OCI-LY7 (cell line): ENCODE data around the gene POLR2F. TPM values are rescaled to one million over a fixed set of nuclear protein-coding genes. Genes with fewer than 3 reads are reported as not detected.

ENCODE experiments used
- BruUV-seq: library from RNA; stranded (reverse); fragments of 400-500 nt; replicated peaks from 2 replicates; lab custom pipeline; 2021; lab: Mats Ljungman, UMichigan
- CTCF ChIA-PET: fragments of 300-600 bp; sonication (Branson Sonifier 250); formaldehyde crosslinking; loops from one replicate; lab custom pipeline; 2022; ENCODE audit warnings: antibody characterized with exemption; ENCODE audit not compliant: unreplicated experiment; lab: Charles Lee
- POLR2A ChIA-PET: fragments of 300-600 bp; sonication (Branson Sonifier 250); formaldehyde crosslinking; loops from one replicate; lab custom pipeline; 2022; ENCODE audit warnings: antibody characterized with exemption; lab: Charles Lee
- DNase-seq: peaks from one replicate; pipeline ENCODE4 v3.0.0-alpha.2; 2015; ENCODE audit warnings: low spot score
- H2AFZ ChIP-seq: fragments of 200-600 bp; sonication (generic), shearing (Covaris generic); 2 replicates; pipeline ENCODE4 v1.6.1; 2014; ENCODE audit warnings: mild to moderate bottlenecking, antibody characterized with exemption, low read length, moderate library complexity
- H3K27ac ChIP-seq: fragments of 200-600 bp; sonication (generic); 2 replicates; pipeline ENCODE4 v1.5.1; 2014; ENCODE audit warnings: mixed run types, low read depth, mild to moderate bottlenecking, moderate library complexity, low read length, inconsistent platforms; ENCODE audit not compliant: poor library complexity, severe bottlenecking
- H3K36me3 ChIP-seq: fragments of 200-600 bp; sonication (generic); 2 replicates; pipeline ENCODE4 v1.6.1; 2014; ENCODE audit warnings: mild to moderate bottlenecking, antibody characterized with exemption, low read length, moderate library complexity, mixed read lengths; ENCODE audit not compliant: insufficient read depth
- H3K4me1 ChIP-seq: fragments of 200-600 bp; sonication (generic); 2 replicates; pipeline ENCODE4 v1.5.1; 2014; ENCODE audit warnings: mild to moderate bottlenecking, low read length; ENCODE audit not compliant: insufficient read depth, poor library complexity, severe bottlenecking
- H3K4me2 ChIP-seq: fragments of 200-600 bp; sonication (generic); 2 replicates; pipeline ENCODE4 v1.6.1; 2014; ENCODE audit warnings: mild to moderate bottlenecking, low read length
- H3K4me3 ChIP-seq: fragments of 200-600 bp; sonication (generic); 2 replicates; pipeline ENCODE4 v1.5.1; 2014; ENCODE audit warnings: mild to moderate bottlenecking, low read depth, low read length; ENCODE audit not compliant: poor library complexity, severe bottlenecking
- H3K79me2 ChIP-seq: fragments of 200-600 bp; sonication (generic); 2 replicates; pipeline ENCODE4 v1.6.1; 2016; ENCODE audit warnings: low read depth, mild to moderate bottlenecking, low read length, moderate library complexity, mixed read lengths; ENCODE audit not compliant: insufficient read depth
- H3K9me2 ChIP-seq: fragments of 200-600 bp; sonication (generic); 2 replicates; pipeline ENCODE4 v1.6.1; 2016; ENCODE audit warnings: mild to moderate bottlenecking, low read length, mixed read lengths; ENCODE audit not compliant: insufficient read depth
- H3K9me3 ChIP-seq: fragments of 200-600 bp; sonication (generic); 2 replicates; pipeline ENCODE4 v1.6.1; 2014; ENCODE audit warnings: mild to moderate bottlenecking, mixed run types, low read length, mixed read lengths
- H4K20me1 ChIP-seq: fragments of 200-600 bp; sonication (generic); 2 replicates; pipeline ENCODE4 v1.6.1; 2014; ENCODE audit warnings: mild to moderate bottlenecking, antibody characterized with exemption, low read length, moderate library complexity, mixed read lengths; ENCODE audit not compliant: insufficient read depth
- EZH2phosphoT487 ChIP-seq: fragments of 200-600 bp; sonication (generic); IDR thresholded peaks from 2 replicates; pipeline ENCODE4 v1.6.1; 2018; ENCODE audit warnings: low read depth, borderline replicate concordance, mild to moderate bottlenecking, mixed run types, antibody characterized with exemption, low read length, moderate library complexity, mixed read lengths
- intact Hi-C: fragments of 100-400 bp; cut with micrococcal nuclease; formaldehyde crosslinking; loops from one replicate; pipeline ENCODE4 v1.10.0; 2022; ENCODE audit not compliant: unreplicated experiment
- total RNA-seq, 2 experiments: library from RNA; depleted of rRNA in 1 of 2; stranded (reverse); fragments of >200 nt in 1 of 2; shearing (Covaris generic) in 1 of 2; gene quantifications; 2 replicates each; pipeline ENCODE4 v1.2.3, GENCODE V29; 2014 to 2022
- TF ChIP-seq, protein P1 (sequence below): fragments of 200-600 bp; sonication (generic); conservative IDR thresholded peaks from 2 replicates; pipeline ENCODE4 v1.5.1; 2014; ENCODE audit warnings: mild to moderate bottlenecking, antibody characterized with exemption, low read length, moderate library complexity, mixed read lengths

Gene POLR2F
- total RNA-seq, 2 experiments from 2014 or later: 71.2 to 85.9 TPM

DNA sequence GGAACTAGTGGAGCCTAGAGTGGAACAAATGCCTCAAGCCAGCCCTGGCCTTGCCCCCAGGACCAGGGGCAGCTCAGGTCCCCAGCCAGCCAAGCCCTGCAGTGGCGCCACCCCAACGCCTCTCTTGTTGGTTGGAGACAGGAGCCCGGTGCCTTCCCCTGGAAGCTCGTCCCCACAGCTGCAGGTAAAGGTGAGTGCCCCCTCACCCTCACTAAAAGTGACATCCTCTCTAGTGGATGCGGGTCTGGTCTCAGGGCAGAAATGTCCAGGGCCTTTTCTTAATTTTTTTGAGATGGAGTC is 25.9 kb upstream of the POLR2F start:
- peaks cover 23% of the 10 kb centered on the region for H3K4me1 ChIP-seq
- H2AFZ ChIP-seq: no peak overlapping the region
- H3K4me3 ChIP-seq: no peak overlapping the region
- no peak overlapping the region for H3K27ac ChIP-seq
- TF ChIP-seq, protein P1, sequence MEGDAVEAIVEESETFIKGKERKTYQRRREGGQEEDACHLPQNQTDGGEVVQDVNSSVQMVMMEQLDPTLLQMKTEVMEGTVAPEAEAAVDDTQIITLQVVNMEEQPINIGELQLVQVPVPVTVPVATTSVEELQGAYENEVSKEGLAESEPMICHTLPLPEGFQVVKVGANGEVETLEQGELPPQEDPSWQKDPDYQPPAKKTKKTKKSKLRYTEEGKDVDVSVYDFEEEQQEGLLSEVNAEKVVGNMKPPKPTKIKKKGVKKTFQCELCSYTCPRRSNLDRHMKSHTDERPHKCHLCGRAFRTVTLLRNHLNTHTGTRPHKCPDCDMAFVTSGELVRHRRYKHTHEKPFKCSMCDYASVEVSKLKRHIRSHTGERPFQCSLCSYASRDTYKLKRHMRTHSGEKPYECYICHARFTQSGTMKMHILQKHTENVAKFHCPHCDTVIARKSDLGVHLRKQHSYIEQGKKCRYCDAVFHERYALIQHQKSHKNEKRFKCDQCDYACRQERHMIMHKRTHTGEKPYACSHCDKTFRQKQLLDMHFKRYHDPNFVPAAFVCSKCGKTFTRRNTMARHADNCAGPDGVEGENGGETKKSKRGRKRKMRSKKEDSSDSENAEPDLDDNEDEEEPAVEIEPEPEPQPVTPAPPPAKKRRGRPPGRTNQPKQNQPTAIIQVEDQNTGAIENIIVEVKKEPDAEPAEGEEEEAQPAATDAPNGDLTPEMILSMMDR: no peak
- no peak for TF ChIP-seq EZH2phosphoT487
- no peaks in the 10 kb centered on the region for H3K79me2 ChIP-seq
- no peaks in the 10 kb centered on the region for H4K20me1 ChIP-seq
- H3K9me2 ChIP-seq: no peaks in the 10 kb centered on the region
- ChIA-PET CTCF (no interaction called here), POLR2A (no interaction called here)
- no peaks in the 10 kb centered on the region for H3K9me3 ChIP-seq
- H3K4me2 ChIP-seq: no peak overlapping the region
- peaks cover 6% of the 10 kb centered on the region; the same call in 1 of the 2 replicates for H3K36me3 ChIP-seq
- intact Hi-C loops: no loop called here
- no peak for DNase-seq
- no TSS peak for BruUV-seq

DNA sequence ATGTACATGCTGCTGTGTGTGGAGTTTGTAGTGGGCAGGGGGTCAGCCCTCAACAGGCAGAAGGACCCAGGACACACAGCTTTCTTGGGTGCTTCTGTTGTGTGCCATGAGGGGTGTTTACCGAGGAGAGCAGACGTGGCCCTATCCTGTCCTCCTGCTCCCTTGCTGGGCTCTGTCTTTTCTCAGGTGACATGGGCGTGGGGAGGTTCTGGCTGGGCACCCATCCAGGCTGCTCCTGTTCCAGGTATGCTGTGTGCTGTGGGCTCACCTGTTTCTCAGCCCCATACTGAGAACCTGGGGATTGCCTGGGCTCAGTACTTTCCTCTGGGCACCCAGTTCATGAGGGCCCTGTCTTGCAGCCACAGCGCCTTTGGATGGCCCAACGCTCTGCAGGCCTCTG is 24.1 kb upstream of the POLR2F start:
- Histone ChIP-seq H3K36me3 (peaks cover 6% of the 10 kb centered on the region; the same call in 1 of the 2 replicates), H3K4me1 (peaks cover 32% of the 10 kb centered on the region), H3K27ac (no peak overlapping the region), H2AFZ (no peak overlapping the region), H3K4me3 (no peak overlapping the region), H3K79me2 (no peaks in the 10 kb centered on the region), H3K9me3 (no peaks in the 10 kb centered on the region), H4K20me1 (no peaks in the 10 kb centered on the region), H3K9me2 (no peaks in the 10 kb centered on the region), H3K4me2 (no peak overlapping the region)
- CTCF ChIA-PET: no interaction called here
- no peak for DNase-seq
- POLR2A ChIA-PET: no interaction called here
- BruUV-seq: no TSS peak
- TF ChIP-seq, protein P1: no peak
- TF ChIP-seq EZH2phosphoT487: no peak
- intact Hi-C loops: no loop called here

DNA sequence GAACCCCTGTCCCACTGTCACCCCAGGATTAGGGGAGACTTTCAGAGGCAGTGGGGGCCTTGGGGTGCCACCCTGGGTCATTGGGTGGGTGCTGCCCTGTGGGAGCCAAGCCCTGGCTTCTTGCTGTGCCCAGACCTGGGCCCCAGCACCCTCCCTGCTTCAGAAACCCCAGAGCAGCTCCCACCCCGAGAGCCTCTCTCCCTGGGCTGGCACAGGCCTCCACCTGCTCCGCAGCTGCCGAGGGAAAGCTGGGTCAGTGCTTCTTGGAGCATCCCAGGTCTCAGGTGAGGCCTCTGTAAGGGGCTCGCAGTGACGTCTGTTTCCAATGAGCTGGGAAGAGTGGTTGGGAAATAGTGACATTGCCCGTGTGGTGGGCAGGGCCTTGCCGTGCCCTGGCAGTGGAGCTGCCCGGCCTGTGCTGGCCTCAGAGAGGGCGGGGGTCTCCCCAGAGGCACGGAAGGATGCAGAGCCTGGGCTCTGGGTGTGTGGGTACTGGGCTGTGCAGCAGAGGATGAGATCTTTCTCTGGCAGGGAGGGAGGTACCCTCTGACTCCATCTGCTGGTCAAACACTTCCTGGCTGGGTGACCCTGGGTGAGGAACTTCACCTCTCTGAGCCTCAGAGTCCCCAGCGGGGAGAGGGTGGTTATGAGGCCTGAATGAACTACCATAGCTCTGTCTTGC is 23.1 kb upstream of the POLR2F start:
- peak; percentile 49 for DNase-seq
- Histone ChIP-seq H3K36me3 (peaks cover 6% of the 10 kb centered on the region; the same call in 1 of the 2 replicates), H3K4me2 (no peak overlapping the region), H3K27ac (no peak overlapping the region), H3K9me3 (no peaks in the 10 kb centered on the region), H3K79me2 (no peaks in the 10 kb centered on the region), H3K4me1 (peaks cover 32% of the 10 kb centered on the region), H4K20me1 (no peaks in the 10 kb centered on the region), H3K9me2 (no peaks in the 10 kb centered on the region), H3K4me3 (no peak overlapping the region), H2AFZ (no peak overlapping the region)
- TF ChIP-seq EZH2phosphoT487: no peak
- TF ChIP-seq, protein P1: peak; percentile 74
- POLR2A ChIA-PET: no interaction called here
- CTCF ChIA-PET: no interaction called here
- intact Hi-C loops: no loop called here
- no TSS peak for BruUV-seq
